IgD-negative memory B cell (primary cell): ENCODE measurements around the gene FFAR4. TPM values are rescaled to one million over a fixed set of nuclear protein-coding genes. Genes with fewer than 3 reads are reported as not detected.

Experiments used
- H3K27ac Mint-ChIP-seq, 3 donors: one replicate each; pipeline ENCODE4 v1.8.0; 2020 to 2022; ENCODE audit warnings: mild to moderate bottlenecking in 3 of 3, mixed read lengths in 3 of 3, moderate library complexity in 1 of 3
- H3K27me3 Mint-ChIP-seq: one replicate; pipeline ENCODE4 v1.8.0; 2021; ENCODE audit warnings: mixed read lengths
- H3K36me3 Mint-ChIP-seq: one replicate; pipeline ENCODE4 v1.8.0; 2020; ENCODE audit warnings: mild to moderate bottlenecking, mixed read lengths
- H3K4me1 Mint-ChIP-seq, 3 donors: one replicate each; pipeline ENCODE4 v1.8.0; 2020 to 2022; ENCODE audit warnings: mixed read lengths in 3 of 3, mild to moderate bottlenecking in 1 of 3
- H3K4me3 Mint-ChIP-seq, 4 donors: one replicate each; pipeline ENCODE4 v1.8.0; 2020 to 2022; ENCODE audit warnings: mild to moderate bottlenecking in 4 of 4, mixed read lengths in 4 of 4, moderate library complexity in 3 of 4
- H3K9me3 Mint-ChIP-seq, 3 donors: one replicate each; pipeline ENCODE4 v1.8.0; 2020 to 2021; ENCODE audit warnings: mixed read lengths in 3 of 3, mild to moderate bottlenecking in 1 of 3
- polyA plus RNA-seq: library from polyadenylated mRNA; unstranded; fragments of 300-500 nt; fragmentation: Illumina TruSeq; gene quantifications from one replicate; pipeline ENCODE4 v1.2.3, GENCODE V29; 2021

FFAR4 gene
- polyA plus RNA-seq, 1 donor from 2014 or later: not detected

GRCh38 chr10:93630625-93631557 lies 64.4 kb downstream of the FFAR4 start:
- Mint-ChIP-seq H3K36me3 (no peaks in the 10 kb centered on the region), H3K4me3 (no peak overlapping the region), H3K9me3 (peaks cover 0 to 2% (median 0%) of the 10 kb centered on the region in 3 donors), H3K4me1 (peaks cover 0 to 2% (median 0%) of the 10 kb centered on the region in 3 donors), H3K27me3 (peaks cover 15% of the 10 kb centered on the region), H3K27ac (no peak overlapping the region)

Other genes starting within 250 kb of the FFAR4 start
- gene MYOF, start 84.3 kb upstream of the FFAR4 start, polyA plus RNA-seq: not detected
- 0.53 TPM for gene CEP55, start 70.1 kb upstream of the FFAR4 start, polyA plus RNA-seq
- gene RBP4, start 34.6 kb downstream of the FFAR4 start, polyA plus RNA-seq: not detected
- gene PDE6C, start 45.9 kb downstream of the FFAR4 start, polyA plus RNA-seq: not detected
- gene FRA10AC1, start 135.9 kb downstream of the FFAR4 start, polyA plus RNA-seq: 5.9 TPM
- gene LGI1, start 191.3 kb downstream of the FFAR4 start, polyA plus RNA-seq: not detected